ENCODE measurements around the gene PRELID1.

The PRELID1 gene

GRCh38 chr5:177295924-177296323 lies 7.7 kb upstream of the PRELID1 start:
- Histone ChIP-seq H3K27ac (peak overlapping the region; percentile 20 to 62 (median 55); a peak in 21 of 22 replicates), H3K4me1 (peaks cover 62 to 70% (median 66%) of the 10 kb centered on the region in 10 experiments), H3K27me3 (no peaks in the 10 kb centered on the region), H3K9ac (peak overlapping the region in 9 of 11 experiments; percentile 3 to 47 (median 27); a peak in 10 of 22 replicates), H4K20me1 (peaks cover 0 to 24% (median 0%) of the 10 kb centered on the region in 11 experiments; a peak in 7 of 22 replicates), H3K4me3 (peak overlapping the region in 5 of 10 experiments; percentile 8 to 25 (median 15); a peak in 6 of 20 replicates), H3K4me2 (peak overlapping the region; percentile 91 to 100 (median 99)), H3K36me3 (peaks cover 43 to 85% (median 66%) of the 10 kb centered on the region in 11 experiments), H3K9me3 (replicated peaks in 1 of 11) (no peaks in the 10 kb centered on the region)
- no peak for TF ChIP-seq Cebpa-rat (IDR thresholded peaks at IDR 0.05)

GRCh38 chr5:177296581-177296980 lies 7.0 kb upstream of the PRELID1 start:
- Histone ChIP-seq H3K9me3 (replicated peaks in 1 of 11) (no peaks in the 10 kb centered on the region), H3K9ac (peak overlapping the region in 9 of 11 experiments; percentile 2 to 47 (median 18); a peak in 12 of 22 replicates), H3K27me3 (no peaks in the 10 kb centered on the region), H3K4me2 (peak overlapping the region; percentile 91 to 100 (median 99)), H4K20me1 (peaks cover 0 to 29% (median 0%) of the 10 kb centered on the region in 11 experiments; a peak in 7 of 22 replicates), H3K4me3 (peak overlapping the region in 2 of 10 experiments; percentile 16 to 25; a peak in 4 of 20 replicates), H3K27ac (peak overlapping the region; percentile 20 to 62 (median 55); a peak in 21 of 22 replicates), H3K36me3 (peaks cover 44 to 85% (median 66%) of the 10 kb centered on the region in 11 experiments), H3K4me1 (peaks cover 69 to 77% (median 73%) of the 10 kb centered on the region in 10 experiments)
- no peak for TF ChIP-seq Cebpa-rat (IDR thresholded peaks at IDR 0.05)

GRCh38 chr5:177297922-177298321 lies 5.7 kb upstream of the PRELID1 start:
- no peak for TF ChIP-seq Cebpa-rat (IDR thresholded peaks at IDR 0.05)

GRCh38 chr5:177299697-177300096 lies 3.9 kb upstream of the PRELID1 start:
- no peak for TF ChIP-seq Cebpa-rat (IDR thresholded peaks at IDR 0.05)
- peak overlapping the region; percentile 75 to 100 (median 99) for H3K4me2 ChIP-seq
- H3K9me3 ChIP-seq (replicated peaks in 1 of 11), result no peaks in the 10 kb centered on the region
- peaks cover 21 to 70% (median 51%) of the 10 kb centered on the region in 11 experiments for H3K36me3 ChIP-seq
- H3K27me3 ChIP-seq, result no peaks in the 10 kb centered on the region
- peak overlapping the region; percentile 33 to 99 (median 98) for H3K27ac ChIP-seq
- H3K4me1 ChIP-seq, result peaks cover 74 to 90% (median 79%) of the 10 kb centered on the region in 10 experiments
- peak overlapping the region in 2 of 10 experiments; percentile 14 to 18; a peak in 3 of 20 replicates for H3K4me3 ChIP-seq
- H4K20me1 ChIP-seq, result peaks cover 0 to 43% (median 4%) of the 10 kb centered on the region in 11 experiments; a peak in 10 of 22 replicates
- peak overlapping the region in 10 of 11 experiments; percentile 4 to 97 (median 57); a peak in 15 of 22 replicates for H3K9ac ChIP-seq

More at GRCh38 chr5:177297922-177298321, 5.7 kb upstream of the PRELID1 start:
- peaks cover 0 to 38% (median 0%) of the 10 kb centered on the region in 11 experiments; a peak in 9 of 22 replicates for H4K20me1 ChIP-seq
- H3K4me3 ChIP-seq, result no peak overlapping the region
- H3K27ac ChIP-seq, result 0 out of 22 replicates have a peak overlapping the region, but pooled peaks of 3 of the 11 experiments have one; percentile 19 to 98 (median 22)
- peak overlapping the region; percentile 75 to 100 (median 99) for H3K4me2 ChIP-seq
- peaks cover 78 to 88% (median 85%) of the 10 kb centered on the region in 10 experiments for H3K4me1 ChIP-seq
- H3K9ac ChIP-seq, result no peak overlapping the region
- peaks cover 36 to 81% (median 61%) of the 10 kb centered on the region in 11 experiments for H3K36me3 ChIP-seq
- H3K27me3 ChIP-seq, result no peaks in the 10 kb centered on the region
- H3K9me3 ChIP-seq (replicated peaks in 1 of 11), result no peaks in the 10 kb centered on the region

GRCh38 chr5:177300236-177300880 lies 3.2 kb upstream of the PRELID1 start:
- H3K27ac ChIP-seq, result peak overlapping the region; percentile 47 to 100 (median 98); a peak in 21 of 22 replicates

GRCh38 chr5:177300951-177301350 lies 2.6 kb upstream of the PRELID1 start:
- Histone ChIP-seq H3K36me3 (peaks cover 25 to 72% (median 51%) of the 10 kb centered on the region in 11 experiments), H3K4me1 (peaks cover 72 to 90% (median 76%) of the 10 kb centered on the region in 10 experiments), H3K4me3 (peak overlapping the region; percentile 28 to 97 (median 92); a peak in 19 of 20 replicates), H4K20me1 (peaks cover 0 to 46% (median 15%) of the 10 kb centered on the region in 11 experiments; a peak in 12 of 22 replicates), H3K9ac (peak overlapping the region; percentile 89 to 98 (median 96); a peak in 20 of 22 replicates), H3K27ac (peak overlapping the region; percentile 47 to 100 (median 98); a peak in 21 of 22 replicates), H3K27me3 (no peaks in the 10 kb centered on the region), H3K9me3 (replicated peaks in 1 of 11) (no peaks in the 10 kb centered on the region), H3K4me2 (peak overlapping the region; percentile 91 to 100 (median 99))
- no peak for TF ChIP-seq Cebpa-rat (IDR thresholded peaks at IDR 0.05)

More at GRCh38 chr5:177300236-177300880, 3.2 kb upstream of the PRELID1 start:
- Histone ChIP-seq H4K20me1 (peaks cover 0 to 45% (median 11%) of the 10 kb centered on the region in 11 experiments; a peak in 12 of 22 replicates), H3K9ac (peak overlapping the region; percentile 59 to 98 (median 96); a peak in 20 of 22 replicates), H3K36me3 (peaks cover 20 to 70% (median 51%) of the 10 kb centered on the region in 11 experiments), H3K27me3 (no peaks in the 10 kb centered on the region), H3K9me3 (replicated peaks in 1 of 11) (no peaks in the 10 kb centered on the region), H3K4me1 (peaks cover 72 to 90% (median 76%) of the 10 kb centered on the region in 10 experiments), H3K4me2 (peak overlapping the region; percentile 91 to 100 (median 99)), H3K4me3 (peak overlapping the region; percentile 28 to 97 (median 92); a peak in 18 of 20 replicates)
- TF ChIP-seq Cebpa-rat (IDR thresholded peaks at IDR 0.05), result no peak

GRCh38 chr5:177301503-177302165 lies 2.0 kb upstream of the PRELID1 start:
- H3K4me1 ChIP-seq, result peaks cover 72 to 90% (median 76%) of the 10 kb centered on the region in 10 experiments
- H3K4me2 ChIP-seq, result peak overlapping the region; percentile 91 to 100 (median 99)
- H4K20me1 ChIP-seq, result peaks cover 0 to 43% (median 15%) of the 10 kb centered on the region in 11 experiments; a peak in 12 of 22 replicates
- peak overlapping the region; percentile 89 to 98 (median 96) for H3K9ac ChIP-seq
- H3K4me3 ChIP-seq, result peak overlapping the region; percentile 87 to 97 (median 92); a peak in 18 of 20 replicates
- peak overlapping the region; percentile 47 to 100 (median 98); a peak in 21 of 22 replicates for H3K27ac ChIP-seq
- H3K27me3 ChIP-seq, result no peaks in the 10 kb centered on the region
- TF ChIP-seq Cebpa-rat (IDR thresholded peaks at IDR 0.05), result no peak
- peaks cover 31 to 73% (median 56%) of the 10 kb centered on the region in 11 experiments for H3K36me3 ChIP-seq
- H3K9me3 ChIP-seq (replicated peaks in 1 of 11), result no peaks in the 10 kb centered on the region
